HL-60 (cell line): ENCODE data around the gene FOXB2.

ENCODE experiments used
- DNase-seq, 2 experiments: peaks; one replicate each; pipeline ENCODE4 v3.0.0-alpha.2; 2010 to 2020; ENCODE audit warnings: low read depth in 1 of 2, low spot score in 1 of 2
- H3K27ac ChIP-seq: fragments of 250-450 bp; sonication (Bioruptor Pico); replicated peaks from 2 replicates; pipeline ENCODE4 v1.5.1; 2020; ENCODE audit warnings: mild to moderate bottlenecking, moderate library complexity
- H3K27me3 ChIP-seq: fragments of 250-450 bp; sonication (Bioruptor Pico); 2 replicates; pipeline ENCODE4 v1.5.1; 2021; ENCODE audit warnings: mild to moderate bottlenecking, moderate library complexity; ENCODE audit not compliant: insufficient read depth, poor library complexity, severe bottlenecking
- H3K4me3 ChIP-seq: replicated peaks from 2 replicates; pipeline ENCODE4 v1.5.1; 2011; ENCODE audit warnings: mild to moderate bottlenecking, control low read depth, low read length; ENCODE audit not compliant: insufficient read depth
- CTCF ChIP-seq: IDR thresholded peaks from one replicate; pipeline ENCODE4 v1.5.1; 2011; ENCODE audit warnings: low read length, control low read depth, inconsistent platforms; ENCODE audit not compliant: insufficient read depth
- GABPA ChIP-seq: IDR thresholded peaks from 2 replicates; pipeline ENCODE4 v1.6.1; 2012; ENCODE audit warnings: low read depth
- POLR2AphosphoS5 ChIP-seq: IDR thresholded peaks from 2 replicates; pipeline ENCODE4 v1.6.1; 2012; ENCODE audit warnings: low read depth
- REST ChIP-seq: IDR thresholded peaks from 2 replicates; pipeline ENCODE4 v1.6.1; 2012; ENCODE audit warnings: low read depth; ENCODE audit not compliant: insufficient replicate concordance
- SPI1 ChIP-seq: IDR thresholded peaks from 2 replicates; pipeline ENCODE4 v1.6.1; 2012; ENCODE audit warnings: low read depth, mild to moderate bottlenecking, borderline replicate concordance

Gene FOXB2

GRCh38 chr9:77000330-77000729 is 19.1 kb upstream of the FOXB2 start:
- no peaks in the 10 kb centered on the region for H3K27me3 ChIP-seq
- H3K27ac ChIP-seq: no peak overlapping the region
- DNase-seq: no peak
- no peak overlapping the region for H3K4me3 ChIP-seq
- TF ChIP-seq POLR2AphosphoS5 (no peak), SPI1 (no peak), GABPA (no peak), CTCF (no peak), REST (no peak)

- TF ChIP-seq SPI1: no peak
- no peak for TF ChIP-seq REST
- TF ChIP-seq CTCF: no peak
- no peak for TF ChIP-seq POLR2AphosphoS5
- no peak for TF ChIP-seq GABPA
- Histone ChIP-seq H3K27ac (no peak overlapping the region), H3K27me3 (no peaks in the 10 kb centered on the region), H3K4me3 (no peak overlapping the region)
- no peak for DNase-seq
Measured at GRCh38 chr9:77003366-77003765, 16.1 kb upstream of the FOXB2 start.

- no peak for DNase-seq
- no peak for TF ChIP-seq POLR2AphosphoS5
- no peak for TF ChIP-seq REST
- Histone ChIP-seq H3K27me3 (no peaks in the 10 kb centered on the region), H3K27ac (no peak overlapping the region), H3K4me3 (no peak overlapping the region)
Measured at GRCh38 chr9:77005216-77005615, 14.2 kb upstream of the FOXB2 start.

- Histone ChIP-seq H3K4me3 (no peak overlapping the region), H3K27ac (no peak overlapping the region), H3K27me3 (peaks cover 46% of the 10 kb centered on the region)
- TF ChIP-seq REST (no peak), POLR2AphosphoS5 (no peak), SPI1 (no peak), GABPA (no peak)
- DNase-seq: no peak
Measured at GRCh38 chr9:77010527-77010926, 8.9 kb upstream of the FOXB2 start.
